CD4-positive, alpha-beta T cell treated with Interferon gamma for 1 hour (primary cell): ENCODE results near the gene ZNF121.

Experiments used
- DNase-seq: peaks from one replicate; pipeline ENCODE4 v3.0.0-alpha.2; 2020

The ZNF121 gene

DNA sequence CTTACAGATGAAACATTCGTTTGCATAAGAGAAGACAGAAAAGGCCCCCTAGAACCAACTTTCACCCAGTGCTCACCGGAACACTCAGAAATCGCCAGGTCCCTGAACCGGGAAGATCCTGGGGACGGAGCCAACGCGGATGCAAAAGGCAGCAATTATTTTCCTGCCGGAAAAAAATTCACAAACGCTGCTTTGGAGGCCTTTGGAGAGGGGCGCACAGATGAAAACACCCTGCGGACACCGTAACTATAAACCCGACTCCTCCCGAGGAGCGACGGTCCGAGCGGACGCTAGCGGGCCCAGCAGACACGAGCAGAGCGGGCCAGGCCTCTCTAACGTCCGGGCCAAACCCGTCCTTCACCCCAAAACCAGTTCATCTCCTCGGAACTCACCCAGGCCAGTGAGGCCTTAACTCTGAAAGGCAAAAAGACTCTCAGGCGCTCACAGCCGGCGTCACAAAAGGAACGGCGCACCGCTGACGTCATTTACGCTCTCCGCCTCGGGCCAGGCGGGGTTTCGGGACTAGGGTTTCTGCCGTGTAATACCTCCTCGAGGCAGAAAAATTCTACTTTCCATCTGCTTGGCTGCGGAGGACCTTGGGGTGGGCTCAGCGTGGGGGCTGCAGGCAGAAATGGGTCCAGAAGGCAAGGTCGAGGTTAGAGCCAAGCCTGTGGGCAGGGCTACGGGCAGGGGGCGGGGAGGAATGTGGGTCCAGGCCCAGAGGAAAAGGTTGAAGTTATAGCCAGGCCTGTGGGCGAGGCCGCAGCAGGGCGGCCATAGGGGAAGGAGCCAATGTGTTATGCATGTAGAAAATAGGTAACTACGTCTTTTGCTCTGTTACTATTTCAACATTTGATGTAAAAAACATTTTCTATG, 45.9 kb downstream of the ZNF121 start, which contains the start of gene ZNF426:
TSS of gene ZNF426 (minus strand) at position 463 of the 876 bp plus-strand sequence. CDS start 2,413 bp downstream, outside the sequence.
- peak; percentile 86 for DNase-seq

DNA sequence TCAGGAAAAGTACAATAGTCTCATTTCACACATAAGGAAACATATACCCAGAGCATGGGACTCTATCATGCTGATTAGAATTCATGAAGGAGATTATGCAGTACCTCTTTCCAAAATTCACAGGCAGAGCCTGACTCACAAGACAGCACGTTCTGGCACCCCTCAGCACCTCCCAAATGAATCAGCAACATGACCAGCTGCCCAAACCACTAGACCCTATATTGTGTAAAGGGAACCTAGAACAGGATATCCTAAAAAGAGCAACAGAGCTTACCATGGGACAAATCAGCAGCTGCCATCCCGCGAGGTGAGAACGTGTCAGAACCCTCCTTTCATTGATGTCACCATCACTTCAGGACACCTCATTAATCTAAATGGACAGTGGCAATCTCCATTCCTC, 48.4 kb downstream of the ZNF121 start:
- DNase-seq: no peak

DNA sequence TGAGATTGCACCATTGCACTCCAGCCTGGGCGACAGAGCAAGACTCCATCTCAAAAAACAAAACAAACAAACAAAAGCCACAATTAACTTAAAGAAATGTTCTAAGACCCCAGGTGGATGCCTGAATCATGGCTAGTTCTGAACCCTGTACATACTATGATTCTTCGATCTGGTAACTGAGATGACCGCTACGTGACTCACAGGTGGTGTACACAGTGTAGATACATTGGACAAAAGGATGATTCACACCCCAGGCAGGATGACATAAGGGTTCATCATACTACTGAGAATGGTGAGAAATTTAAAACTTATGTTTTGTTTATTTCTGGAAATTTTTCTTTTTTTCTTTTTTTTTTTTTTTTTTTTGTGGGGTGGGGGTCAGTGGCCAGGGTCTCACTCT, 52.4 kb downstream of the ZNF121 start:
- DNase-seq: no peak

GRCh38 chr19:9528757-9529336, 55.5 kb downstream of the ZNF121 start:
- DNase-seq: no peak

DNA sequence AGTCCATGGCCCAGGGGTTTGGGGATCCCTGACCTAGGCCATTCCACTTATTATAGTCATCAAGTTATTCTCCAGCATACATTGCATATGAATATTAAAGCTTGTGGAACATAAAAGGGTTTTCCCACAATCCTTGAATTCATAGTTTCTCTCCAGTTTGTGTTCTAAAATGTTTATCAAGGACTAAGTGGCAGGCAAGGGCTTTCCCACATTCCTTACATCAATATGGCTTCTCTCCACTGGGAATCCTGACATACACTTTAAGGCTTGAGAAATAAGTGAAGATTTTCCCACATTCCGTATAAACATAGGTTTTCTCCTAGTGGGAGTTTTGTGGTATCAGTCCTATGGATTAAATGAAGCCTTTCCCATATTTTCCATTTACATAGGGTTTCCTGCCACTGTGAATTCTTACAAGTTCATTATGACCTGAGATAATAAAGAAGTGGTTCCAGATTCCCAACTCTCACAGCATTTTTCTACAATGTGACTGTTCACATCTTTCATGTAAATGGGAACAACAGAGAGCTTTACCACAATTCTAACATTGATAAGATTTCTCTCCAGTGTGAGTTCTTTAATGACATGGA, 60.3 kb downstream of the ZNF121 start:
- no peak for DNase-seq
